ENCODE measurements around the gene PRSS50.

DNA sequence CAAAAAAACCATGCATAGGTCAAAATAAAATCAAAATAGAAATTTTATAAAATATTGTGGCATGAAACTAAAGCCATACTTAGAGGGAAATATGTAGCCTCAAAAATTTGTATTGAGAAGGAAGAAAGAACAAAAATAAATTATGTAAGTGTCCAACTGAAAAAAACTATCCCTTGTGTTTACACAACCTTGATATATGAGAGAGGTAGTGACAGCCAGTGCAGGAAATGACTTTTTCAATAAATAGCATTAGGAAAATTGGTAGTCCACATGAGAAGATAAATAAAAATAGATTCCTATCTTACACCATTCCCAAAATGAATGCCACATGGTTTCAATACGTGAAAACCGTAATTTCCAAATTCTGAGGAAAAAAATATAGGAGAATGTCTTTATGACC lies 13.2 kb upstream of the PRSS50 start:
- TF ChIP-seq, protein P1, sequence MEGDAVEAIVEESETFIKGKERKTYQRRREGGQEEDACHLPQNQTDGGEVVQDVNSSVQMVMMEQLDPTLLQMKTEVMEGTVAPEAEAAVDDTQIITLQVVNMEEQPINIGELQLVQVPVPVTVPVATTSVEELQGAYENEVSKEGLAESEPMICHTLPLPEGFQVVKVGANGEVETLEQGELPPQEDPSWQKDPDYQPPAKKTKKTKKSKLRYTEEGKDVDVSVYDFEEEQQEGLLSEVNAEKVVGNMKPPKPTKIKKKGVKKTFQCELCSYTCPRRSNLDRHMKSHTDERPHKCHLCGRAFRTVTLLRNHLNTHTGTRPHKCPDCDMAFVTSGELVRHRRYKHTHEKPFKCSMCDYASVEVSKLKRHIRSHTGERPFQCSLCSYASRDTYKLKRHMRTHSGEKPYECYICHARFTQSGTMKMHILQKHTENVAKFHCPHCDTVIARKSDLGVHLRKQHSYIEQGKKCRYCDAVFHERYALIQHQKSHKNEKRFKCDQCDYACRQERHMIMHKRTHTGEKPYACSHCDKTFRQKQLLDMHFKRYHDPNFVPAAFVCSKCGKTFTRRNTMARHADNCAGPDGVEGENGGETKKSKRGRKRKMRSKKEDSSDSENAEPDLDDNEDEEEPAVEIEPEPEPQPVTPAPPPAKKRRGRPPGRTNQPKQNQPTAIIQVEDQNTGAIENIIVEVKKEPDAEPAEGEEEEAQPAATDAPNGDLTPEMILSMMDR (IDR thresholded peaks at IDR 0.05) = no peak
- no peak for TF ChIP-seq POLR2AphosphoS5 (IDR thresholded peaks at IDR 0.05)

All from sigmoid colon (tissue), 4 donors.